ENCODE measurements around the gene CCL17.

GRCh38 chr16:57462978-57463362, 58.4 kb downstream of the CCL17 start:
- TF ChIP-seq CTCF (IDR thresholded peaks at IDR 0.05) (no peak), EP300 (IDR thresholded peaks at IDR 0.05) (no peak), POLR2A (IDR thresholded peaks at IDR 0.05) (no peak)

All from ovary (tissue), 3 donors.